ENCODE data around the gene ZCCHC8.
"Not testable (repeated sequence)": the region's sequence is repeated elsewhere in the genome, so short reads cannot be mapped to it uniquely, and the experiment has no call there.

The ZCCHC8 gene

DNA sequence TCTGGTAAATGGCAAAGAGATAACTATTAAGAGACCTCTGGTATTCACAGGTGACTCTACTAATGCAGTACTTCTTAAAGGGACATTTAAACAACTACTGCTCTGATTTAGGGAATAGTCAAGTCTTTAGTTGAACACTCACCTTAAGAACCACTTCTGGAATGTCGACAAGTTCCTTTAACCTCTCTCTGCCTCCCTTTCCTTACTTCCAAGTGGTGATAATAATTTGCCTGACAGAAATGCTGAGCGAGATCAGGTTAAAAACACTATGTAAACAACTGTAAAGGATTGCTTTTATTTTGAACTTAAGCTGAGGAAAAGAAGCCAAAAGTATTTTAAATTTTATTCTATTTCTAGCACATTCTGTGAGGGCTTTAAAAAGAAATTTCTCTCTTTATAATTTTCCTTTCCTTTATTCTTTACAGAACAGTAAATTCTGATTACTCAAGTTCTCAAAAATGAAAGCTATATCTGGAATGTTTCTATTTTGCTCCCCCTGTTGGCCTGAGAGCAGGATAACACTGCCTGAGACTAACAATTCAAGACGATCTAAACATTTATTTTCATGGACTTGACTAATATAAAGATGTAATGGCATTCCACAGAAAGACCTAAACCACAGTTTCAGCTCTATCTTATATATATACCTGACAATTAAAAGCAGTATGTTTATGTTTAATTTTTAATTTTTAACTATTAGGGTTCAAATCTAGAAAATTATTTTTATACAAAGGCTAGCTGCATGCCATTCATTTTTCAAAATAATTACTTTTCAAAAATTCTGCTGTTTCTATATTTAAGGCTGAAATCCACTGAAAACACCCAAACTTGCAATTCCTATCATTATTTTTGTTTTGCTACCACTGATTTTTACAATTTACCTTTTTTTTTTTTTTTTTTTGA lies 29.2 kb downstream of the ZCCHC8 start:
- peak; percentile 57 for DNase-seq (ENCODE audit: low spot score)

DNA sequence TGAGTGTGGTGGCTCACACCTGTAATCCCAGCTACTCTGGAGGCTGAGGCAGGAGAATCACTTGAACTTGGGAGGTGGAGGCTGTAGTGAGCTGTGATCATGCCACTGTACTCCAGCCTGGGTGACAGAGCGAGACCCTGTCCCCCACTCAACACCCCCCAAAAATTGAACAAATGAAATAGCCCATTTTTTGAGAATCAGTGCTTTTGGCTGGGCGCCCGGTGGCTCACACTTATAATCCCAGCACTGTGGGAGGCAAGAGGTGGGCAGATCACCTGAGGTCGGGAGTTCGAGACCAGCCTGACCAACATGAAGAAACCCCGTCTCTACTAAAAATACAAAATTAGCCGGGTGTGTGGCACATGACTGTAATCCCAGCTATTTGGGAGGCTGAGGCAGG lies 30.2 kb downstream of the ZCCHC8 start:
- not testable (repeated sequence) for DNase-seq (ENCODE audit: low spot score)

DNA sequence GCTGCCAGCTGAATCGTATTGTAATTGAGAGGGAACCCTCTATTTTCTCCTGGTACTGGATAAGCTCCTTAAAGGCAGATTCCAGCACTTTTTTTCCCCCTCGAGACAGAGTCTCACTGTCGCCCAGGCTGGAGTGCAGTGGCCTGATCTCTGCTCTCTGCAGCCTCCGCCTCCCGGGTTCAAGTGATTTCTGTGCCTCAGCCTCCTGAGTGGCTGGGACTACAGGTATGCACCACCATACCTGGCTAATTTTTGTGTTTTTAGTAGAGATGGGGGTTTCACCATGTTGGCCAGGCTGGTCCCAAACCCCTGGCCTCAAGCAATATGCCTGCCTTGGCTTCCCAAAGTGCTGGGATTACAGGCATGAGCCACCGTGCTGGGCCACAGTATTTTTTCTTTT lies 30.9 kb downstream of the ZCCHC8 start:
- not testable (repeated sequence) for DNase-seq (ENCODE audit: low spot score)

DNA sequence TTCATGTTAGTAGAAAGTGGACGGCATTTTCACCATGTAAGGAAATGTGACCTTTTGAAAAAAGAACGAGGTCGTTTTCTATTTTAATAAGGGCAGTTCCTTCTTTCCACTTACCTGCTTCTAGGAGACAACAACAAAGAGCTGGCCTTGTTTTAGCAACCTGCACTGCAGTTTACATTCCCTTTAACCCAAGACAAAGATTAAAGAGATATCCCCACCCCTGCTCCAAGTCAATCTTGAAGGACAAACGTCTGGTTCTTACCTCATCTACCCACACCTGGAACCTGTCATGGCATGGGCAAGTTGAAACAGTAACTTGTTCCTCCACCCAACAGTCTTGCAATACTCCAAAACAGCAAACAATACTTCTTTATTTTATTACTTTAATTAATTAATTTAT lies 32.7 kb downstream of the ZCCHC8 start:
- no peak for DNase-seq (ENCODE audit: low spot score)

DNA sequence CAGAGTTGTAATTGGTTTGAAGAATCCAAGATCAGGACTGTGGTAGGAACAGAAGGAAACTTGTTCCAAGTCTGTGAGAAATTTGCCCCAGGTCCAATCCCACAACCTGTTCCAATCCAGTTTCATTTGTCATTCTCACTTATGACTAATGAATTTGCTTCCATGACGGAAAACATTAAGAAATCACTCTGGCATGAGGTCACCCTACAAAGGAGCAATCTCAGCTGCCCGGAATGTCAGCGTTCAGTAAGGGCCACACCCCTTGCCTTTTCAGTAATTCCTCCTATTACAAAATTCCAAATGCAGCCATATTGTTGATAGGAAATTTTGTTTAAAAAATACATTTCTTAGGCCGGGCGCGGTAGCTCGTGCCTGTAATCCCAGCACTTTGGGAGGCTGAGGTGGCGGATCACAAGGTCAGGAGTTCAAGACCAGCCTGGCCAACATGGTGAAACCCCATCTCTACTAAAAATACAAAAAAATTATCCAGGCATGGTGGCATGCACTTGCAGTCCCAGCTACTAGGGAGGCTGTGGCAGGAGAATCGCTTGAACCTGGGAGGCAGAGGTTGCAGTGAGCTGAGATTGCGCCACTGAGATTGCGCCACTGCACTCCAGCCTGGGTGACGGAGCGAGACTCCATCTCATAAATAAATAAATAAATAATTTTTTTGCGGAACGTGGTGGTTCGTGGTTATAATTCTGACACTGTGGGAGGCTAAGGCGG lies 36.3 kb downstream of the ZCCHC8 start:
- not testable (repeated sequence) for DNase-seq (ENCODE audit: low spot score)

DNA sequence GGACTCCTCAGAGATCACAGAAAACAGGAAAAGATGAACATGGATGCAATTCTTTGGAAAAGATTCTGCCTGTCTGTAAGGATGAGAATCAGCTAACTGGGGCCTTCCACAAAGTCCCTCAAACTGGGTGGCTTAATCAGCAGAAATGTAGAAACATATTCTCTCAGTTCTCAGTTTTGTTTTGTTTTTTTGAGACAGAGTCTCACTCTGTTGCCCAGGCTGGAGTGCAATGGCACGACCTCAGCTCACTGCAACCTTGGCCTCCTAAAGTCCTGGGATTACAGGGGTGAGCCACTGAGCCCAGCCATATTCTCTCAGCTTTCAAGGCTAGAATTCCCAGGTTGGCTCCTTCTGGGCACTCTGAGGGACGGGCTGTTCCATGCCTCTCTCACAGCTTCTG lies 40.1 kb downstream of the ZCCHC8 start:
- no peak for DNase-seq (ENCODE audit: low spot score)

DNA sequence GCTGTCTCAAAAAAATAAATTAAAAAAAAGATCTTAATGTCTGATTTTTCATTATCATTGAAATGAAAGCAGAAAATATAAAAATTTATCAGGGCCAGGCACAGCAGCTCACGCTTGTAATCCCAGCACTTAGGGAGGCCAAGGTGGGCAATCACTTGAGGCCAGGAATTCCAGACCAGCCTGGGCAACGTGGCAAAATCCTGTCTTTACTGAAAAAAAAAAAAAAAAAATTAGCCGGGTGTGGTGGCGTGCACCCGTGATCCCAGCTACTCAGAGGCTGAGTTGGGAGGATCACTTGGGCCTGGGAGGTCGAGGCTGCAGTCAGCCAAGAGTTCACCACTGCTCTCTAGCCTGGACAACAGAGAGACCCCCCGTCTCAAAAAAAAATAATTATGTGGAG lies 40.7 kb downstream of the ZCCHC8 start:
- DNase-seq (ENCODE audit: low spot score): no peak

DNA sequence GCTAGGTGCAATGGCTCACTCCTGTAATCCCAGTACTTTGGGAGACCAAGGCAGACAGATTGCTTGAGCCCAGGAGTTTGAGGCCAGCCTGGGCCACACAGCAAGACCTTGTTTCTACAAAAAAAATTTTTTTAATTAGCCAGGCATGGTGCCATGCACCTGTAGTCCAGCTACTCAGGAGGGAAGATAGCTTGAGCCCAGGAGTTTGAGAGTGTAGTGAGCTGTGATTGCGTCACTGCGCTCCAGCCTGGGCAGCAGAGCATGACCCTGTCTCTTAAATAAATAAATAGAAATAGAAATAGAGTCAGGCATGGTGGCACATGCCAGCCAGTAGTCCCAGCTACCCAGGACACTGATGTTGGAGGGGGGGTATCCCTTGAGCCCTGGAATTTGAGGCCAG lies 41.5 kb downstream of the ZCCHC8 start:
- DNase-seq (ENCODE audit: low spot score): no peak

DNA sequence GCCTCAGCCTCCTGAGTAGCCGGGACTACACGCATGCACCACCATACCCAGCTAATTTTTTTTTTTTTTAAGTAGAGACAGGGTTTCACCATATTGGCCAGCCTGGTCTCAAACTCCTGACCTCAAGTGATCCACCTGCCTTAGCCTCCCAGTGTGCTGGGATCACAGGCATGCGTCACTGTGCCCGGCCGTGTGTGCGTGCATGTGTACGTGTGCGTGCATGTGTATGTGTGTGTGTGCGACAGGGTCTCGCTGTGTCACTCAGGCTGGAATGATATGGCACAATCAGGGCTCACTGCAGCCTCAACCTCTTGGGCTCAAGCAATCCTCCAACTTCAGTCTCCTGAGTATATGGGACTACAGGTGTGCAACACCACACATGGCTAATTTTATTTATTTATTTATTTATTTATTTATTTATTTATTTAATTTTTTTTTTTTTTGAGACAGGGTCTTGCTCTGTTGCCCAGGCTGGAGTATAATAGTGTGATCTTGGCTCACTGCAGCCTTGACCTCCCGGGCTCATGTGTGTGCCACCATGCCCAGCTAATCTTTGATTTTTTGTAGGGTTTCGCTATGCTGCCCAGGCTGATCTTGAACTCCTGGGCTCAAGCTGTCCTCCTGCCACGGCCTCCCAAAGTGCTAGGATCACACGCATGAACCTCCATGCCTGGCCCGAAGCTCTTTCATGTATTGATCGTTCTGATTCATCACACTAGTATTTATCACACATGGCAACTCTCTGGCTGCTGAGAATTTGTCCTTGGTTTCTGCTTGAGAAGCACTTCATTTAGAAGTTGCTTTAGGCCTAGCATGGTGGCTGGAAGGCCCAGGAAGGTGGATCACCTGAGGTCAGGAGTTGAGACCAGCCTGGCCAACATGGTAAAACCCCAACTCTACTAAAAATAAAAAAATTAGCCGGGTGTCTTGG lies 42.4 kb downstream of the ZCCHC8 start:
- DNase-seq (ENCODE audit: low spot score): no peak

DNA sequence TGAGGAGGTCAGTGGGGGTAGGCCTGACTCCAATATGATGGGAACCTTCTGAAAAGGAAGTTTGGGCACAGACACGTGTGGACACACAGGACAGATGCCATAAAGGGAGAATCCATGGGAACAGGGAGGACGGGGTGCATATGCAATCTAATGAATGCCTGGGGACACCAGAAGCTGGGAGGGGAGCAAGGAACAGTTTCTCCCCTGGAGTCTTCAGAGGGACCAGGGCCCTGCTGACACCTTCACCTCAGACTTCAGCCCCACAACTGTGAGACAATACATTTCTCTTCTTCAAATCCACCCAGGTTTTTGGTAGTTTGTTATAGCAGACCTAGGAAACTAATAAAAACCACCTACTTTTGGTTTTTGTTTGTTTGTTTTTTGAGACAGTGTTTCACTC lies 43.1 kb downstream of the ZCCHC8 start:
- no peak for DNase-seq (ENCODE audit: low spot score)

DNA sequence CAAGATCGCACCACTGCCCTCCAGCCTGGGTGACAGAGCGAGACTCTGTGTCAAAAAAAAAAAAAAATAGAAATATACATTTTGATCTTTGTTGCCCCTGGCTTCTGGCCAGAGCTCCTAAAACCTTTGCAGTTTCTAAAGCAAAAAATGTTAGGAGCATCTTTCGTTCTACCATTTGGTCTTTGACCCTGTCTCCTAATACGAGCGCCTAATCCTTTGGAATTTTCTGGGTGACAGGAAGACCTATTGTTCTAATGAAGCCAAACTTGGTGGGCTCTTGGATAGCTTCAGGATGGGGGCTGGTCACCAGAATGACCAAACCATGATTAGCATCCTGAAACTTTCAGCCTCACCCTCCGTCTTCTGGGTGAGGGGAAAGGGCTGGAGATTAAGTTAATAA lies 46.0 kb downstream of the ZCCHC8 start:
- DNase-seq (ENCODE audit: low spot score): no peak

DNA sequence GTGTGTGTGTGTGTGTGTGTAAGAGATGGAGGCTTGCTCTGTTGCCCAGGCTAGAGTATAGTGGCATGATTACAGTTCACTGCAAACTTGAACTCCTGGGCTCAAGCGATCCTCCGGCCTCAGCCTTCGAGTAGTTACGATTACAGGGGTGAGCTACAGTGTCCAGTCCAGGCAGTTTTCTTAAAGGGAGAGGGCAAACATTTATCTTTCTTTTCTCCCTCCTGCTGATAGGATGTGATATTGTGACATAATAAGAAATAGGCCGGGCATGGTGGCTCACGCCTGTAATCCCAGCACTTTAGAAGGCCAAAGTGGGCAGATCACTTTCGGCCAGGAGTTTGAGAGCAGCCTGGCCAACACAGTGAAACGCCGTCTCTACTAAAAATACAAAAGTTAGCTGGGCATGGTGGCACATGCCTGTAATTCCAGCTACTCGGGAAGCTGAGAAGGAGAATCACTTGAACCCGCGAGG lies 46.4 kb downstream of the ZCCHC8 start:
- no peak for DNase-seq (ENCODE audit: low spot score)

DNA sequence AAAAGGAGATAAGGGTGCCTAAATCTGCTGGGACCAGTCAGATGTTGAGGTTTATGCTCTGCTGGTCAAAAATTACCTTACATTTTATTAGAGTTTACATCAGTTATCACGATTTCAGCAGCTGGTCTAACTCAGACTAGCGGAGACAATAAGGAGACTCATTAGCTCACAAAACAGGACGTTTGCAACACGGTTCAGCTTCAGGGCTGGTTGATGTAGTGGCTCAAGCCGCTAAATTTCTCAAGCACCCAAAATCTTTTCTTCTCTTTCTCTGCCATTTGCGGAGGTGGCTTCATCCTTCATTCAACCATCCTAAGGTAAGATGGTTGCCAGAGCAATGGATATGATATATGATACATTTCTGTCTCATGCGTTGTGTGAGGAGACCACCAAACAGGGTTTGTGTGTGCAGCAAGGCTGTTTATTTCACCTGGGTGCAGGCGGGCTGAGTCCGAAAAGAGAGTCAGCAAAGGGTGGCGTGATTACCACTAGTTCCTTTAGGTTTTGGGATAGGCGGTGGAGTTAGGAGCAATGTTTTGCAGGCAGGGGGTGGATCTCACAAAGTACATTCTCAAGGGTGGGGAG lies 47.9 kb downstream of the ZCCHC8 start:
- DNase-seq (ENCODE audit: low spot score): no peak

DNA sequence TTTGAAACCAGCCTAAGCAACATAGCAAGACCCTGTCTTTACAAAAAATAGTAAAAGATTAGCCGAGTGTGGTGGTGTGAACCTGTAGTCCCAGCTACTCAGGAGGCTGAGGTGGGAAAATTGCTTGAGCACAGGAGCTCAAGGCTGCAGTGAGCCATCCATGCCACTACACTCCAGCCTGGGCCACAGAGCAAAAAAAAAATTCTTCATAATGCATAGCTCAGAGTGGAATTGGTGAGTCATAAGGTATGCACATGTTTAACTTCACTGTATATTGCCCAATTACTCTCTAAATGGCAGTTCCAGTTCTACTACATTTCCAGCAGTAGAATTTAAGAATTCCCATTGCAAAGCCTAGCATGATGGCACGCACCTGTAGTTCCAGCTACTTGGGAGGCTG lies 51.4 kb downstream of the ZCCHC8 start:
- no peak for DNase-seq (ENCODE audit: low spot score)

DNA sequence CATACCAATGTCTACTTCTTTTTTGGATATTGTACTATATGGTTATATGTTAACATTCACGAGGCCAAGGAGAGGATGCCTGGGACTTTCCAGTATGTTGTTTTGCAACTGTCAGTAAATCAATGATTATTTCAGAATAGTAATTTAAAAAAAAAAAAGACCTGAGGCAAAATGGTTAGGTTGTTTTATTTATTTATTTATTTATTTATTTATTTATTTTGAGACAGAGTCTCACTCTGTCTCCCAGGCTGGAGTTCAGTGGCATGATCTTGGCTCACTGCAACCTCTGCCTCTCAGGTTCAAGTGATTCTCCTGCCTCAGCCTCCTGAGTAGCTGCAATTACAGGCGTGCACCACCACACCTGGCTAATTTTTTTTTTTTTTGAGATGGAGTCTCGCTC lies 52.9 kb downstream of the ZCCHC8 start:
- DNase-seq (ENCODE audit: low spot score): not testable (repeated sequence)

DNA sequence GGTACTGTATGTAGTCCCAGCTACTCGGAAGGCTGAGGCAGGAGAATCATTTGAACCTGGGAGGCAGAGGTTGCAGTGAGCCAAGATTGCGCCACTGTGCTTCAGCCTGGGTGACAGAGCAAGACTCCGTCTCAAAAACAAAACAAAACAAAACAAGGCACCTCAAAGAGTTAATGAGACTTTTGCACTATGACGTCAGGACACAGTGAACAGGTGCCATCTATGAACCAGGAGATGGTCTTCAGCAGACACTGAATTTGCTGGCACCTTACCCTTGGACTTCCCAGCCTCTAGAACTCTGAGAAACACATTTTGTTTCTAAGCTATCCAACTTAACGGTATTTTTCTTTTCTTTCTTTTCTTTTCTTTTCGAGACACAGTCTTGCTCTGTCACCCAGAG lies 54.3 kb downstream of the ZCCHC8 start:
- DNase-seq (ENCODE audit: low spot score): not testable (repeated sequence)

DNA sequence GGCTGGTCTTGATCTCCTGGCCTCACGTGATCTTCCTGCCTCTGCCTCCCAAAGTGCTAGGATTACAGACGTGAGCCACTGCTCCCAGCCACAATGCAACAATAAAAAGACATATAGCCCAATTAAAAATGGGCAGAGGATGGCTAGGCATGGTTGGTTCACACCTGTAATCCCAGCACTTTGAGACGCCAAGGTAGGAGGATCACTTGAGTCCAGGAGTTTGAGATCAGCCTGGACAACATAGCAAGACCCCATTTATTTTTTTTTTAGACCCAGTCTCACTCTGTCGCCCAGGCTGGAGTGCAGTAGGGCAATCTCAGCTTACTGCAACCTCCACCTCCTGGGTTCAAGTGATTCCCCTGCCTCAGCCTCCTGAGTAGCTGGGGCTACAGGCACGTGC lies 56.7 kb downstream of the ZCCHC8 start:
- DNase-seq (ENCODE audit: low spot score): not testable (repeated sequence)

DNA sequence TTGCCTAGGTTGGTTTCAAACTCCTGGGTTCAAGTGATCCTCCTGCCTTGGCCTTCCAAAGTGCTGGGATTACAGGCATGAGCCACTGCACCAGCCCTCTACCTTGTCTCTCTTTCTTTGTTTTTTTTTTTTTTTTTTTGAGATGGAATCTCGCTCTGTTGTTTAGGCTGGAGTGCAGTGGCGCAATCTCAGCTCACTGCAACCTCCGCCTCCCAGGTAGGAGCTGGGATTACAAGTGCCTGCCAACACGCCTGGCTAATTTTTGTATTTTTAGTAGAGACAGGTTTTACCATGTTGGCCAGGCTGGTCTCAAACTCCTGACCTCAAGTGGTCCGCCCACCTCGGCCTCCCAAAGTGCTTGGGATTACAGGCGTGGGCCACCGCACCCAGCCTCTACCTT lies 61.9 kb downstream of the ZCCHC8 start:
- not testable (repeated sequence) for DNase-seq (ENCODE audit: low spot score)

DNA sequence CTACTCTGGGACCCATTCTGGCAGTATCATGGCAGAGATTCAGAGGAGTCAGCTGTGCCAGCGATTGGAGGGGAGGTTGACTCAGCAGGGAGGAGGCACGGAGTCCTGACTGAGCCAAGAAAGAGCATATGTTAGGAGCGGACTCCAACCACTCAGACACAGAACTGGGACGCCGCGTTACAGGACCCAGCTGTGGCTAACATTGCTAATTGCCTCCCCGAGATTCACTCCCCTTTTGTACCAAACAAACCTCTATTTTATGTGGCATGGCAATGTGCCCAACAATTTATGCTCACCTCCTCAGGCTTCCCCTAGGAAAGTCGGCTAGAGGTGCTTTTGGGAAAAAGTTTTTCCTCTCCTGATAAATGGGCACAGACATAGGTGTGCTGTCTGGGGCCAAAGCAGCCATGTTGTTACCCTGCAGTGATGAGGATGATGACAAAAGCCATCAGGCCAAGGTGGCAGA lies 63.0 kb downstream of the ZCCHC8 start:
- no peak for DNase-seq (ENCODE audit: low spot score)

DNA sequence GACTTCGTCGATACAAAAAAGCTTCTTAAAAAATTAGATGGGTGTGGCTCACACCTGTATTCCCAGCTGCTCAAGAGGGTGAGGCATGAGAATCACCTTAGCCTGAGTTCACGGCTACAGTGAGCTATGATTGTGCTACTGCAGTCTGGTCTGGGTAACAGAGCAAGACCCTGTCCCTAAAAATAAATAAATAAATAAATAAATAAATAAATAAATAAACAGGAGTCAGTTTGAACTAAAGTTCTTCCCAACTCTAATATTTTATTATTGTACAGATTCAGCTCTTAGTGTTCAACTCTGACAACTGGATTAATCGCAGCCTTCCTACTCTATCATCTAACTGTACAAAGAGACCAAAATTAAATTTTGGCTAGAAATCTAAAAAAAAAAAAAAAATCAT lies 65.5 kb downstream of the ZCCHC8 start:
- DNase-seq (ENCODE audit: low spot score): no peak

DNA sequence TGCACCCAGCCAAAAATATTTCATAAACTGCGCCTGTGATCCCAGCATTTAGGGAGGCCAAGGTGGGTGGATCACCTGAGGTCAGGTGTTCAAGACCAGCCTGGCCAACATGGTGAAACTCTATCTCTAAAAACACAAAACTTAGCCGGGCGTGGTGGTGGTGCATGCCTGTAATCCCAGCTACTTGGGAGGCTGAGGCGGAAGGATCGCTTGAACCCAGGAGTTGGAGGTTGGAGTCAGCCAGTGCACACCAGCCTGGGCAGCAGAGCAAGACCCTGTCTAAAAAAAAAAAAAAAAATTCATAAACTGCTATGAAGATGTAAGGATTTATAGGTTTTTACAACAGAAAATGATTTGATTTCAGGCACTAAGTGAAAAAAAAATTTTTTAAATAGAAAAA lies 71.7 kb downstream of the ZCCHC8 start:
- not testable (repeated sequence) for DNase-seq (ENCODE audit: low spot score)

All from SK-N-DZ (cell line).